GM12875 (cell line): ENCODE data around the gene BOLA1.

ENCODE experiments used
- H3K4me3 ChIP-seq: one replicate; pipeline ENCODE4 v1.5.1; 2011; ENCODE audit warnings: low read depth, low read length, control low read depth
- CTCF ChIP-seq: IDR thresholded peaks from 2 replicates; pipeline ENCODE4 v1.5.1; 2011; ENCODE audit warnings: low read depth, mild to moderate bottlenecking, control low read depth, inconsistent platforms, low read length, moderate library complexity, borderline replicate concordance; ENCODE audit not compliant: insufficient read depth

The BOLA1 gene

GRCh38 chr1:149931212-149931790 lies 31.9 kb downstream of the BOLA1 start:
- no peak overlapping the region for H3K4me3 ChIP-seq
- TF ChIP-seq CTCF: no peak

GRCh38 chr1:149932474-149932873 lies 33.1 kb downstream of the BOLA1 start:
- H3K4me3 ChIP-seq: no peak overlapping the region
- TF ChIP-seq CTCF: no peak

- H3K4me3 ChIP-seq: no peak overlapping the region
- no peak for TF ChIP-seq CTCF
These were observed 33.8 kb downstream of the BOLA1 start for GRCh38 chr1:149933208-149933607.

GRCh38 chr1:149934356-149934755 lies 35.0 kb downstream of the BOLA1 start:
- no peak for TF ChIP-seq CTCF

GRCh38 chr1:149936170-149936991 lies 37.0 kb downstream of the BOLA1 start, which contains the start of gene MTMR11:
Gene MTMR11, minus strand, starts transcription at chr1:149936879. Its CDS starts 232 bp downstream, at chr1:149936647.
- H3K4me3 ChIP-seq: no peak within 1 kb of the TSS
- TF ChIP-seq CTCF: no peak

More at GRCh38 chr1:149934356-149934755, 35.0 kb downstream of the BOLA1 start:
- H3K4me3 ChIP-seq: no peak overlapping the region

- no peak overlapping the region for H3K4me3 ChIP-seq
- TF ChIP-seq CTCF: no peak
These were observed 37.8 kb downstream of the BOLA1 start for GRCh38 chr1:149936992-149937705.
